NCI-H2171 (cell line): ENCODE measurements around the gene ZNF621.
A peak's percentile ranks its signal among the peaks of the same experiment; 100 is the strongest.

Experiments used
- DNase-seq: peaks from one replicate; lab custom pipeline; 2025; lab: John Stamatoyannopoulos, UW

The ZNF621 gene

DNA sequence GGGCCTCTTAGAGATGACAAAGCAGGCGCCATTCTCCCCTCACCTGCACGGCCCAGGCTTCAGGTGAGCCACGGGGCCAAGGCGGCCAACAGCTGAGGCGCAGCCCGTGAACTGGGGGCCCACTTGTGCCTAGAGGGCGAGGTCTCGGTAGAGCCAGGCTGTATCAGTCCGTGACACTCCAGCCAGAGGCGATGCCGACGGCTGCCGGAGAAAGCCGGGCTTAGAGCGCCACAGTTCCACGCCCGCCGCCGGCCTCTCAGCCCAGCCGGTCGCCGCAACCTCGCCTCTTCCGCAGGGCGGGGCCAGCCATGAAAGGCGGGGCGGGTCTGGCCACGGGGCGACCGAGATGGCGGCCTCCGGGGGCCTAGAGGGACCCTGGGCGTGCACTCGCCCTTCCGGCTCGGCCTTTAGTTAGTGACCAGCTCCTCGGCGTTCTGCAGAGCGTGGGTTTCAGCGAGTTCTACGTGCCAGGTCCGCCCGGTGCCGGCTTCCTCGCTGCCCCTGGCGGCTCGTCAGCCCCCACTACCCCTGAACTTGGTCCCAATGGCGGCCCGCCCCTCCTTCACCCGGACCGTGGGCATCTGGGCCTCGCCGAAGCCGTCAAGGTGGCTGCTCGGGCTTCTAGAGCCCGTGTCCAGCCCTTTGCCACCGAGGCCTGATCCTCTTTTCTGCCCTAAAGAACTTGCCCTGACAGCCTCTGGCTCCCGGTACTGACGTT is at the start of gene ZNF621:
Gene ZNF621 (plus strand): TSS at position 393 of the 718 bp plus-strand sequence. CDS start 881 bp downstream, outside the sequence.
- peak; percentile 43 for DNase-seq

DNA sequence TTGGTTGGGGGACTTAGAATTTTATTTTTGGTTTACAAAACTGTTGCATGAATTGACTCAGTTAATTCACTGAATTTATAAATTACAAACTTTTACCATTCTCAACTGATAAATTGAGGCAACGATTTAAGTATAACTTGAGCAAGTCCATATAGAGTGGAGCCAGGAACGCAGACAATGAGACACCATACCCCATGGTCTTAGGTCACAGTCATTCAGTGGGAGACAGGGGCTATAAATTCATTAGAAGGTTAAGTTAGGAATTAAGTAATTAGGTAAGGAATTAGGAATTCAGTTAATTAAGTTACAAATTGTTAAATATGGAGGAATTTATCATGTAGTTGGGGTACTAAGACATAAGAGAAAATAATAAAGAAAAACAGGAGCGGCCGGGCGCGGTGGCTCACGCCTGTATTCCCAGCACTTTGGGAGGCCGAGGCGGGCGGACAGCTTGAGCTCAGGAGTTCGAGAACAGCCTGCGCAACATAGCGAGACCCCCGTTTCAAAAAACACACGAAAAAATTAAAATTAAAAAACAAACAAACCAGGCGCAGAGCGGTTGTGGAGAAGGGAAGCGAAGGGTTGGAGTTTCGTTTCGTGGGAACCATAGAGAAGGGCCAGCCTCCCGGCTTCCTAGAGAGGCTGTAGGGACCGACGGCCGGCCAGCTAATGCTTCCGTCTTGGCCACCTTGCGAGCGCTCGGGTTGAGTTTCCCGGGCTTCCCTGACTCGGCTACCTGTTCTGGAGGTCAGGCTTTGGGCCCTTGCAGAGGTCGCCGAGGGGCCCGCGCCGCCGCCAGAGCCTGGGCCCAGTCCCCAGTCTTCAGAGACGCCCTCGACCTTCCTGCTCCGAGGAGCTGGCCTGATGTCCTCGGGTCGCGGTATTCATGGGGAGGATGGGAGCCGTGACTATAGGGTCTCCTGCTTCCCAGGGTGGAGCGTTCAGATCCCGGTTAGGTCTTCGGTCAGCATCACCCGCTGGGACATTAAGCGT is 48.0 kb upstream of the ZNF621 start, which contains the start of gene ZNF619:
Gene ZNF619 (plus strand): TSS at position 645 of the 993 bp plus-strand sequence. CDS start 858 bp downstream, outside the sequence.
- peak; percentile 16 for DNase-seq

DNA sequence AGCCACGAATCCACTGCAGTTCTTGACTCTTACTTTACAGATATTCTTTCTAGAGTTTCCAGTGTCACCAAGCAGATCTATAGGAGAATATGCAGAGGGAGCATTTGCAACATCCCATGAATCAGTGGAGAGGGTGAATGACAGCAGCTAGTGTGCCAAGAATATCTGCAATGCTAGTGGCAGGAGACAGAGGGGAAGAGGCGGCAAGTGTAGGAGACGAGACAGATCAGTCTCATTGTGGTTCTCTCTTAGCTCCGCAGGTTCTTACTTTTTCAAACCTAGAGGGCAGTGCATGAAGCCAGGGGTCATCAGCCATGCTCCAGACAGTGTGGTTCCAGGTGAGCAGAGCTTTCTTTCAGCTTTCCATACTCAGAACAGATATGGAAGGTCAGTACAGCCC is 47.1 kb upstream of the ZNF621 start:
- DNase-seq: no peak

DNA sequence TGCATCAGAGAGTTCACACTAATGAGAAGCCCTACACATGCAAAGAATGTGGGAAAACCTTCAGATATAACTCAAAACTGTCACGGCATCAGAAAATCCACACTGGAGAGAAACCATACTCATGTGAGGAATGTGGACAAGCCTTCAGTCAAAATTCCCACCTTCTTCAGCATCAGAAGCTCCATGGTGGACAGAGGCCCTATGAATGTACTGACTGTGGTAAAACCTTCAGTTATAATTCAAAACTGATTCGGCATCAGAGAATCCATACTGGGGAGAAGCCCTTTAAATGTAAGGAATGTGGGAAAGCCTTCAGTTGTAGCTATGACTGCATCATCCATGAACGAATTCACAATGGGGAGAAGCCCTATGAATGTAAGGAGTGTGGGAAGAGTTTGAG is 37.6 kb upstream of the ZNF621 start:
- DNase-seq: no peak

DNA sequence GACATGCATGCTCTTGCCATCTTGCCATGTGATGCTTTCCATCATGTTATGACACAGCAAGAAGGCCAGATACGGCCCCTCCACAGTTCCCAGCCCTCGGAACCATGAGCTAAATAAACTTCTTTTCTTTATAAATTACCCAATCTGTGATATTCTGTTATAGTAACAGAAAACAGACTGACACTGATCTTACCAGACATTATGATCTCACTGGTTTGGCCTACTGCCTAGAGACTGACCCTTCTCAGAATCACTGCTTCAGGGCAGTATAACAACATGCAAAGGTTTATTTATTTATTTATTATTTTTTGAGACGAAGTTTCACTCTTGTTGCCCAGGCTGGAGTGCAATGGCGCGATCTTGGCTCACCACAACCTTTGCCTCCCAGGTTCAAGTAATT is 33.8 kb upstream of the ZNF621 start:
- no peak for DNase-seq

DNA sequence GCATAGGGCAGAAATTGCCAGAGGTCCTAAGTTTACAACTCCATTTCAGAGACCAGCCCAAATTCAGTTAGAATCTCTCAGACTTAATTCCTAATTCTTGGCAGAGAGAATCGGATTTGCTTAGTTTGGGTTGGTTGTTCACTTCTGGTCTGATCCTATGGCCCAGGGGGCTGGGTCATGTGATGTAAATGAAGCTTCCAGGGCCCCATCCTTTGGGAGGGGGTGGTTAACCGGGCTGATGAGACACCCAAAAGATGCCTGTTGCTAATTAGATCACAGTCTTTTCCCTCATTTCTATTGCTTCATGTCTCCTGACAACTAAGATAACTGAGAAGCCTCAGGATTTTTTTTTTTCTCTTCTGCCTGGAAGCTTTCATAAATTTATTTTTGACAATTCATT is 30.1 kb upstream of the ZNF621 start:
- no peak for DNase-seq

DNA sequence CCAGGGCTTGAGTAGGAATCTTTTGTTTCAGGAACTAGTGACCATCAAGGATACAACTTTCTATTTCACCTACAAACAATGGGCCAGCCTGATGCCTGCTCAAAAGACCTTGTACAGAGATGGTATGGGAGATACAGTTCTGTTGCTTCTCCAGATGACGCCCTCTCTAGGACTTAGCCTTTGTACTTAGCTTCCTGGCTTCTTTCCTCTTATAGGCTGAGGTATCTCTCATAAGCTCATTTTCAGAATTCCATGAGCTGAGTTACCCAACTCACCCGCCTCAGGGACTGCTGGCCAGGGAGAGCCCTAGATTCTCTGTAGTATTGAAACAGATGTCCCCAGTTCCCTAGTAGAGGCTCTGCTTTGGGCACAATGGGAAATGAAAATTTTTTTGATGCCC is 27.5 kb upstream of the ZNF621 start:
- no peak for DNase-seq

DNA sequence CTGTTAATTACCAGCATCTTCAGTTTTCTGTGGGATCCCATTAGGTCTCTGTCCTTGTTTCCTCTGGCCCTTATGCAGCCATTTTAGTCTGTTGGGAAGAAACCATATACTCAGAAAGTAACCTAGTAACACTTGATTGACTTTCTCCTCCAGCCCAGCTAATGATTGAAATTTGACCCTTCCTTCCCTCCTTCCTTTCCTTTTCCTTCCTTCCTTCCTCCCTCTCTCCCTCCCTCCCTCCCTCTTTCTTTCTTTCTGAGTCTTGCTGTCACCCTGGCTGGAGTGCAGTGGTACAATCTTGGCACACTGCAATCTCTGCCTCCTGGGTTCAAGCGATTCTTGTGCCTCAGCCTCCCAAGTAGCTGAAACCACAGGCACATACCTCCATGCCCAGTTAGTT is 24.8 kb upstream of the ZNF621 start:
- DNase-seq: no peak

DNA sequence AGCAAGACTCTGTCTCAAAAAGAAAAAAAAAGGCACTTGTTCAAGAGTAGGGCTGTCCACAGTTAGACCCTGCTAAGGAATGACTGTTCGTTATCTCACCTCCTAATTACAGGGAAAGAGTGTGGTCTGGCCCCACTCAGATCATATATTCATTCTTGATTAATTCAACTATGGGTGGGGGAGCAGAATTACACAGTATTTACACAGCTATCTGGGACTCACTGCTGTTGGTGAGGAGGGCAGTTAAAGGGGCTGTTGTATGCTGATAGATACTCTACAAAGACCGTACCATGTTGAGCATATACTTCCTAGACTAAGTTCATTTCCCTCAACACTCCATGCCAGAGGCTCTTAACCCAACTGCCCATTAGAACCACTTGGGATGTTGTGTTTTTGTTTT is 22.7 kb upstream of the ZNF621 start:
- DNase-seq: no peak

DNA sequence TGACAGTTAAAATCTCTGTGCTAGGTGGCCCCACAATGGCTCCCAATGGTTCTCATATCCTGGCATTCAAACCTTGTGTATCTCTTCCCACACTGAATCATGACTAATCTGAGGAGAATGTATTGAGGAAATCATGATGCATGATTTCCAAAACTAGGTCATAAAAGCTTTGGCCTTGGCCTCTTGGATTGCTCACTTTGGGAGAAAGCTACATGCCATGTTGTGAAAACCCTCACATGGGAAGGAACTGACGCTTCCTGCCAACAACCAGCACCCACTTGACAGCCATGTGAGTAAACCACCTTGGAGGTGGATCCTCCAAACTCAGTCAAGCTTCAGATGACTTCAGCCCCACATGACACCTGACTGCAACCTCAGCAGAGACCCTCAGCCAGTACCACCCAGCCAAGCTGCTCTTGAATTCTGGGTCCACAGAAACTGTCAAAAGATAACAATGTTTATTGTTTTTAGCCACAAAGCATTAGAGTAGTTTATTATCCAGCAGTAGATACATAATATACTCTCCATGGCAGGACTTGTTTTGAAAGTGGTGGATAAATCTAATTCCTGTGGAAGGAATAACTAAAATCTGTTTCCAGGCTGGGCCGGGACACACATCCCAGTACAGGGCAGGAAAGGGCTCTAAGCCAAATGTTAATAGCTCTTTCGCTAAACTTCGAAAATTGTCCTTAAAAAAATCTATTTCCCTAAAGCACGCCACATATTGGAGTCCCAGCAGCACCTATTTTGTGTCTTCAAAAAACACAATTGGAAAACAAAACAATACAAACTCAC is 19.9 kb upstream of the ZNF621 start:
- no peak for DNase-seq

DNA sequence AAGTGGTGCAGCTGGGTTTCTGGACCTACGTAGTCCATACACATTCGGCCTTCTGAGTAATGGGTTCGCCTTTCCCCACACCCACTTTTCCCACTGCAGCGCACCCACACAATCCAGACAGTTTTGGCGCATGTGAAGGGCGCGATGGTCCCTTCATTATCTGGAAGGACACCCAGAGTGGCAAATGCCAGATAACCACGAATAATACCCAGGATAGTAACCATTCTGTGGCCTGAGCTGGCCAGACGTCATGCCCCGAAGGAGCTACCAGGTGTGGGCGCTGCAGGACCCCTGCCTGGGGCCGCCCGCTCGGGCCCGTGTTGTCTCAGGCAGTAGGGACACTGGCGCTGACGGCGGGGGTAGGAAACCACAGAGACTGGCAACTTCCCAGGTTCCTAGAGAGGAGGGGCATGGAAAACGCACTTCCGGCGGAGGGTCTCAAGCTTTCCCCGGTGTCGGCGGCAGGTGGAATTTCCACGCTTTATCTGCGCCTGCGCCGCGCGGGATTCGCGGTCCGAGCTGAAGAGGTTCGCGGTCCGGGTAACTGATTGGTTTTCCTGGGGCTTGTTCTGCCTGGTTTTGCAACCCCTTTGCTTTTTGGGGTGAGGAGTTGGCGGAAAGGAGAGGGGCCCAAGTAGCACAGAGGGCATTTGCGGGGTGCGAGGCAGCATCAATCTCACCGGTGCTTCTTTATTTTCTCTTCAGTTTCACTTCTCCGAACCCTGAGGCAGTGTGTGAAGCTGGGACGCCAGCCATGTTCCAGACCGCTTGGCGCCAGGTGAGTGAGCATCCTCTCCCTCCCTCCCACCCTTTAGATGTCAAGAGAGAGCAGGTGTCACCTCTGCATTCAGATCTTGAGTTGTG is 18.9 kb upstream of the ZNF621 start, which contains the start of gene ZNF620:
Gene ZNF620 (plus strand): TSS at position 441 of the 864 bp plus-strand sequence. CDS start 314 bp downstream, at position 755.
- peak; percentile 77 for DNase-seq

DNA sequence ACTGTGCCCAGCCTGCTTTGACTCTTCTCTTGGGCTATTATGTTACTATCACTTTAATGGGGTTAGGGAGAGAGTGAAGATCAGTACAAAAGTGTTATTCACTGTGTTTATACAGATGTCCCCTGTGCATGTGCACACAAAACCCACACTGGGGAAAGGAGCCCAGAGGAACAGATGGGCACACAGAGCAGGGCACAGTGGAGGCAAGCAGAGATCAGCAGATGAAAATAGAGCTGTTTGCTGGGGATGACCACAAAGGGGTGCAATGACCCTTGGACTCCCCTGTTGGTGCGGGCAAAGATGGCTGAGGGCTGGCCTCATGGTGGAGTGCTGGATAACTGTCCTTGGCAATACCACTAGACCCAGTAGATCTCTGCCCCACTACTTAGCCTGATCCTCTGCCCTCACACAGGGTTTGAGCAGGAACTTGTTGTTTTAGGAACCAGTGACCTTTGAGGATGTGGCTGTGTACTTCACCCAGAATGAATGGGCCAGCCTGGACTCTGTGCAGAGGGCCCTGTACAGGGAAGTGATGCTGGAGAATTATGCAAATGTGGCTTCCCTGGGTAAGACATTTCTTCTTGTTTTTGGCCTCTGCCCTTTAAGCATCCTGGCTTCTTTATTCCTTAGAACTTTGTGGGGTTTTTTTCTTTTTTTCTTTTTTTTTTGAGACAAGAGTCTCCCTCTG is 13.6 kb upstream of the ZNF621 start:
- DNase-seq: no peak

DNA sequence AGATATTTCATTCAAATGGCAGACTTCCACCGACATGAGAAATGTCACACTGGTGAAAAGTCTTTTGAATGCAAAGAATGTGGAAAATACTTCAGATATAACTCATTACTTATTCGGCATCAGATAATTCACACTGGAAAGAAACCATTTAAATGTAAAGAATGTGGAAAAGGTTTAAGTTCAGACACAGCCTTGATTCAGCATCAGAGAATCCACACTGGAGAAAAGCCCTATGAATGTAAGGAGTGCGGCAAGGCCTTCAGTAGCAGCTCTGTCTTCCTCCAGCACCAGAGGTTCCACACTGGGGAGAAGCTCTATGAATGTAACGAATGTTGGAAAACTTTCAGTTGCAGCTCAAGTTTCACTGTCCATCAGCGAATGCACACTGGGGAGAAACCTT is 8.6 kb upstream of the ZNF621 start:
- DNase-seq: no peak

DNA sequence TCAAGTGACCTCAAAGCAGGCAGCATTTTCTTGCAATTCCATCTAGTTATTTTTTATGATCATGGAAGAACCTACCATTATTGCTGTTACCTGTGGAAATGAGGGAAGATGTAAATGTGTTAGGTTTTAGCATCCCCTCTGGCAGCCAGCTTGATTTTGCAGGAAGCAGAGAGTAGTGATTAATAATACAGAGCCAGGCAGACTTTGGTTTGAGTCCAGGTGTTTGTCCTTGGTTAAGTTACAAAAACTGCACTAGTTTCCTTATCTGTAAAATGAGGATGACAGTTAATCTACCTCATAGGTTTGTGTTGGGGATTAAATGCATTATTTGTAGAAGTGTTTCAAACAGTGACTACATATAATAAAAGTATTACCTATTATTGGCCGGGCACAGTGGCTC is 6.7 kb upstream of the ZNF621 start:
- no peak for DNase-seq

DNA sequence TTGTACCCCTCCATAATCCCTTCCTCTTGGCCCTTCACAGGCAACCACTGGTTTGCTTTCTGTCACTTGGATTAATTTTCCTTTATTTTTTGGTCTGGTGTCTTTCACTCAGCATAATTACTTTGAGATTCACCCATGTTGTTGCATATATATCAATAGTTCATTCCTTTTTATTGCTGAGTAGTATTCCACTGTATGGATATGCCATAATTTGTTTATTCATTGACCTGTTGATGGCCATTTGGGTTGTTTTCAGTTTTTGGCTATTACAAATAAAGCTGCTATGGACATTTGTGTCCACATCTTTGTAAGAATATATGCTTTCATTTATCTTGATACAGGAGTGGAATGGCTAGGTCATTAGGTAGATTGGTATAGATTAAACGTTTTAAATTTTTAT is 5.9 kb upstream of the ZNF621 start:
- no peak for DNase-seq

DNA sequence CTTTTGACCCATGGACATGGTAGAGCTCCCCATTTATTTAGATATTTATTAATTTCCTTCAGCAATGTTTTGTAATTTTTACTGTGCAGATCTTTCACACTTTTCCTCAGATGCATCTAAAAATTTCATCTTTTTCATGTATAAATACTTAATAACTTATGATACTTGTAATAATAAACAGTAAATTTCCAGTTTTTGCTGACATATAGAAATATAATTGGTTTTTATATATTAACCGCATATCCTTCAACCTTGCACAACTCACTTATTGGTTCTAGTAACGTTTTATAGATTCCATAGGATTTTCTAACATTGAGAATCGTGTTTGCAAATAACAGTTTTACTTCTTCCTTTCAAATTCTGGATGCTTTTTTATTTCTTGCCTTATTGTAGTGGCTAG is 3.5 kb upstream of the ZNF621 start:
- no peak for DNase-seq

DNA sequence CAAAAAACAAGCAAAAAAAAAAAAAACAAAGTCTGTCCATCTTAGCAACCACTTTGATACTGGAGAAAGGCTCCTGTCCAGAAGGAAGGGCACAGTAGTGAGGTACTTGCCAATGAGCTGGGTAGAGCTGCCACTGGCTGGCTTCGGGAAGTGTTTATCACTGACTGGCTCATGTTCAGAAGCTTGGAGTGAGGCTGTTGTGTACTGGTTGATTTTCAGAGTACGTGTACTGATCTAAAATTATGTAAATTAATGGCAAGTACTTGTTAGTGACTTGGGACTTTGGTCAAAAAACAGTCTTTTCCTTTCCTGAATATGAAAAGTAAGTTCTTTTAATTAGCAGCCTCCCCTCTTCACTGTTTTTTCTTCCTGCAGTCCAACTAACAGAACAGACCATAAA is 979 bp upstream of the ZNF621 start:
- no peak for DNase-seq

DNA sequence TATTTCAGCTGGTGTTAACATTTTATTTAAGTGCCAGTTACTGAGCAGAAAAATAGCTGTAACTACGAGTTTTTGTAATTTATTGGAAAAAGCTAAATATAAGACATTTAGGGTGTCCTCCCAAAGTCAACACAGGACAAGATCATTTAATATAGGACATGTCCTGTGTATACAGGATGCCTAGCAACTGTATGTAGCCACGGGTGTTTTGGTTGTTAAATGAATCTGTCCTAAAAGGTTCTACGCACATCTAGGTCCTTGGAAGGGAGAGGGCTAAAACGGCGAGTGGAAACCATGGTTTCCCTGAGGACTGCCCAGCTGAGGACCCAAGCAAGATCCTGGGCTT is 565 bp upstream of the ZNF621 start:
- DNase-seq: no peak

DNA sequence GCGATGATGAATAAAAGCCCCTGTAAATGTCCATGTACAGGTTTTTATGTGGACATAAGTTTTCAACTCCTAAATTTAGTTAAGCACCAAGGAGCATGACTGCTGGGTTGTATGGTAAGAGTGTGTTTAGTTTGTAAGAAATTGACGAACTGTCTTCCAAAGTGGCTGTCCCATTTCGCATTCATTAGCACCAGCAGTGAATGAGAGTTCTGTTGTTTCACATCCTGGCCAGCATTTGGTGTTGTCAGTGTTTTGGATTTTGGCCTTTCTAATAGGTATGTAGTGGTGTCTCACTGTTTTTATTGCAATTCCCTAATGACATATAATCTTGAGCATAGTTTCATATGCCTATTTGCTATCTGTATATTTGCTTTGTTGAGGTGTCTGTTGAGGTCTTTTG is 3.7 kb downstream of the ZNF621 start:
- no peak for DNase-seq

DNA sequence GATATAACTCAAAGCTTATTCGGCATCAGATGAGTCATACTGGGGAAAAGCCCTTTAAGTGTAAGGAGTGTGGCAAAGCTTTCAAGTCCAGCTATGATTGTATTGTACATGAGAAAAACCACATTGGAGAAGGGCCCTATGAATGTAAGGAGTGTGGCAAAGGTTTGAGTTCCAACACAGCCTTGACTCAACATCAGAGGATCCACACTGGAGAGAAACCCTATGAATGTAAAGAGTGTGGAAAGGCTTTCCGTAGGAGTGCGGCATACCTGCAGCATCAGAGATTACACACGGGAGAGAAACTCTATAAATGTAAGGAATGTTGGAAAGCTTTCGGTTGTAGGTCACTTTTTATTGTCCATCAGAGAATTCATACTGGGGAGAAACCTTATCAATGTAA is 7.5 kb downstream of the ZNF621 start:
- DNase-seq: no peak

DNA sequence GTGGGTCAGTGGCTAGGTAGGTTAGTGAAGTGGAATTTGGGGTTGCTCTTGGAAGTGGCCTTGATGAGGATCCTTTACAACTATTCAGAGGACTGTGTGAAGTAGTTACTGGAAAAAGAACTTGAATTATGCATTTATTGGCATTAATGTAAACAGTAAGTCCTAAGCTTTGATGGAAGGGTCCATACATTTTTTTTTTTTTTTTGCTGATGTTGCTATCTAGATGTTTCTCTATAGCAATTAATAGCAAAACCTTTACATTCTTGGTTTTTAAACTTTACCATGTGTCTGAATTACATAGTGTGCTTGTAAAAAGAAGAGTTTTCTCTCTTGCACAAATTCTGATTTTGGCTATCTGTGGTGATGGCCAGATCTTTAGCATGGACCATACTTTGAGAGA is 9.5 kb downstream of the ZNF621 start:
- no peak for DNase-seq
